HEK293 (cell line): ENCODE data around the gene MRRF.

Source experiments
- CTCF ChIA-PET: fragments of 350-600 bp; formaldehyde crosslinking; extraction: SDS; loops from one replicate; lab custom pipeline; 2021; ENCODE audit warnings: antibody characterized with exemption; lab: Yijun Ruan, JAX
- POLR2A ChIA-PET: fragments of 300-600 bp; formaldehyde crosslinking; extraction: SDS; loops from one replicate; lab custom pipeline; 2020; ENCODE audit warnings: antibody characterized with exemption, inconsistent platforms; lab: Yijun Ruan, JAX
- H3K27ac ChIP-seq: fragments of 200-500 bp; sonication (Bioruptor generic); 2 replicates; pipeline ENCODE4 v1.5.1; 2014; ENCODE audit warnings: low read depth, low read length, control low read depth, inconsistent platforms; ENCODE audit errors: extremely low read depth
- H3K36me3 ChIP-seq, 2 experiments: fragments of 200-500 bp in 1 of 2; sonication (Bioruptor generic) in 1 of 2; 1 replicate in 1 of 2; 2 replicates in 1 of 2; pipeline ENCODE4 v1.5.1; 2014 to 2017; ENCODE audit warnings: inconsistent platforms in 2 of 2, low read length in 2 of 2; ENCODE audit not compliant: control insufficient read depth in 2 of 2, insufficient read depth in 1 of 2
- H3K4me1 ChIP-seq: fragments of 200-500 bp; sonication (Bioruptor generic); 2 replicates; pipeline ENCODE4 v1.5.1; 2014; ENCODE audit warnings: mild to moderate bottlenecking, low read length, inconsistent platforms; ENCODE audit not compliant: control insufficient read depth, insufficient read depth
- H3K4me3 ChIP-seq: 2 replicates; pipeline ENCODE4 v1.5.1; 2011; ENCODE audit warnings: low read depth, mild to moderate bottlenecking, control low read depth, low read length, moderate library complexity
- H3K9me3 ChIP-seq: fragments of 200-500 bp; sonication (Bioruptor generic); 2 replicates; pipeline ENCODE4 v1.5.1; 2014; ENCODE audit warnings: low read depth, low read length, inconsistent platforms; ENCODE audit not compliant: control insufficient read depth, insufficient read depth
- BCL11B ChIP-seq: fragments of 450-650 bp; formaldehyde crosslinking; IDR thresholded peaks from 2 replicates; pipeline ENCODE4 v1.5.1; 2016; ENCODE audit warnings: low read depth, missing biosample characterization, missing genetic modification characterization
- IKZF3 ChIP-seq: fragments of 450-650 bp; IDR thresholded peaks from 2 replicates; pipeline ENCODE4 v1.5.0; 2018; ENCODE audit warnings: missing biosample characterization, mild to moderate bottlenecking, missing genetic modification characterization, moderate library complexity
- KLF9 ChIP-seq: fragments of 450-650 bp; formaldehyde crosslinking; IDR thresholded peaks from 2 replicates; pipeline ENCODE4 v1.5.1; 2016; ENCODE audit warnings: missing biosample characterization, missing genetic modification characterization, low read depth
- MZF1 ChIP-seq: fragments of 450-650 bp; formaldehyde crosslinking; IDR thresholded peaks from 2 replicates; pipeline ENCODE4 v1.5.1; 2017; ENCODE audit warnings: missing biosample characterization, missing genetic modification characterization, borderline replicate concordance
- OSR2 ChIP-seq: fragments of 450-650 bp; formaldehyde crosslinking; IDR thresholded peaks from 2 replicates; pipeline ENCODE4 v1.5.1; 2016; ENCODE audit warnings: missing biosample characterization, missing genetic modification characterization
- ZBTB17 ChIP-seq: fragments of 450-650 bp; formaldehyde crosslinking; IDR thresholded peaks from 2 replicates; pipeline ENCODE4 v1.5.1; 2016; ENCODE audit warnings: missing biosample characterization, missing genetic modification characterization
- ZNF221 ChIP-seq: fragments of 450-650 bp; formaldehyde crosslinking; IDR thresholded peaks from 2 replicates; pipeline ENCODE4 v1.5.1; 2017; ENCODE audit warnings: missing biosample characterization, missing genetic modification characterization, borderline replicate concordance
- ZNF302 ChIP-seq: fragments of 450-650 bp; formaldehyde crosslinking; IDR thresholded peaks from 2 replicates; pipeline ENCODE4 v1.5.1; 2016; ENCODE audit warnings: missing biosample characterization, missing genetic modification characterization, low read depth
- ZNF335 ChIP-seq: fragments of 450-650 bp; formaldehyde crosslinking; conservative IDR thresholded peaks from 2 replicates; pipeline ENCODE4 v1.5.1; 2016; ENCODE audit warnings: missing biosample characterization, missing genetic modification characterization
- ZNF366 ChIP-seq: fragments of 450-650 bp; formaldehyde crosslinking; conservative IDR thresholded peaks from 2 replicates; pipeline ENCODE4 v1.5.1; 2016; ENCODE audit warnings: missing biosample characterization, missing genetic modification characterization
- ZNF426 ChIP-seq: fragments of 450-650 bp; formaldehyde crosslinking; IDR thresholded peaks from 2 replicates; pipeline ENCODE4 v1.5.1; 2017; ENCODE audit warnings: missing biosample characterization, missing genetic modification characterization, mild to moderate bottlenecking, inconsistent platforms, moderate library complexity
- ZNF433 ChIP-seq: fragments of 450-650 bp; formaldehyde crosslinking; IDR thresholded peaks from 2 replicates; pipeline ENCODE4 v1.5.1; 2016; ENCODE audit warnings: missing biosample characterization, missing genetic modification characterization, low read depth
- ZNF529 ChIP-seq: fragments of 450-650 bp; formaldehyde crosslinking; IDR thresholded peaks from 2 replicates; pipeline ENCODE4 v1.5.1; 2017; ENCODE audit warnings: missing genetic modification characterization, missing biosample characterization; ENCODE audit not compliant: insufficient replicate concordance
- ZNF544 ChIP-seq: fragments of 450-650 bp; formaldehyde crosslinking; IDR thresholded peaks from 2 replicates; pipeline ENCODE4 v1.5.0; 2017; ENCODE audit warnings: missing biosample characterization, missing genetic modification characterization
- ZNF600 ChIP-seq: fragments of 450-650 bp; formaldehyde crosslinking; IDR thresholded peaks from 2 replicates; pipeline ENCODE4 v1.5.1; 2016; ENCODE audit warnings: missing biosample characterization, missing genetic modification characterization
- ZNF629 ChIP-seq: fragments of 450-650 bp; formaldehyde crosslinking; IDR thresholded peaks from 2 replicates; pipeline ENCODE4 v1.5.1; 2017; ENCODE audit warnings: missing biosample characterization, missing genetic modification characterization
- TF ChIP-seq, protein P1 (sequence below): fragments of 450-650 bp; formaldehyde crosslinking; IDR thresholded peaks from 2 replicates; pipeline ENCODE4 v1.5.0; 2017; ENCODE audit warnings: missing biosample characterization, missing genetic modification characterization, borderline replicate concordance
- TF ChIP-seq, protein P2 (sequence below): fragments of 450-650 bp; formaldehyde crosslinking; IDR thresholded peaks from 2 replicates; pipeline ENCODE4 v1.5.1; 2017; ENCODE audit warnings: missing biosample characterization, missing genetic modification characterization
- TF ChIP-seq, protein P3 (sequence below): fragments of 450-650 bp; formaldehyde crosslinking; IDR thresholded peaks from 2 replicates; pipeline ENCODE4 v1.5.1; 2016; ENCODE audit warnings: missing biosample characterization, missing genetic modification characterization
- TF ChIP-seq, protein P4 (sequence below): fragments of 450-650 bp; formaldehyde crosslinking; IDR thresholded peaks from 2 replicates; pipeline ENCODE4 v1.5.1; 2017; ENCODE audit warnings: missing biosample characterization, missing genetic modification characterization
- TF ChIP-seq, protein P5 (sequence below): fragments of 450-650 bp; formaldehyde crosslinking; IDR thresholded peaks from 2 replicates; pipeline ENCODE4 v1.5.1; 2017; ENCODE audit warnings: missing biosample characterization, missing genetic modification characterization
- TF ChIP-seq, protein P6 (sequence below): fragments of 450-650 bp; formaldehyde crosslinking; IDR thresholded peaks from 2 replicates; pipeline ENCODE4; 2016; ENCODE audit warnings: missing biosample characterization, missing genetic modification characterization

Gene MRRF

DNA sequence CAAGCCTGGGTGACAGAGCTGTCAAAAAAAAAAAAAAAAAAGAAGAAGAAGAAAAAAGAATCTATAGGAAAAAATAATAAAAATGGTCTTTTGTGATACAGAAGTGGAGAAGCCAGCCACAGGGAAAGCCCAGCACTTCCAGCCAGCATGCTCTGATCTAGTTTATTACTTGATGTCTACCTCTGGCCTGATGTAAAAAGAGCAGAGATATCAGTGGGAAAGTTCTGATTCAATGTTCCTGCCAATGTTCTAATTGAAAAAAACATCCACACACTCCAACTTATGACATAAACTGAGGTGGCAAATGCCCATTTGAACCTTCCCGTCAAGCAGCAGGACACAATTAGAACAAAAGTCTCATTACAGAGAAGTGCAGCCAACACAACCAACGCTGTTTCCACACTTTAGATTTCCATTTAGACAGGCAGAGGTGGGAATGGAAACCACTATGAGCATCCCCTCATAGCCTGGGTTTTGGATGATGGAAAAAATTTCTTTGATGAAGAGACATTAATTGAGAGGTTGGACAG lies 5.7 kb upstream of the MRRF start (continued):
- TF ChIP-seq ZNF433 (tag by site-specific recombination): no peak

DNA sequence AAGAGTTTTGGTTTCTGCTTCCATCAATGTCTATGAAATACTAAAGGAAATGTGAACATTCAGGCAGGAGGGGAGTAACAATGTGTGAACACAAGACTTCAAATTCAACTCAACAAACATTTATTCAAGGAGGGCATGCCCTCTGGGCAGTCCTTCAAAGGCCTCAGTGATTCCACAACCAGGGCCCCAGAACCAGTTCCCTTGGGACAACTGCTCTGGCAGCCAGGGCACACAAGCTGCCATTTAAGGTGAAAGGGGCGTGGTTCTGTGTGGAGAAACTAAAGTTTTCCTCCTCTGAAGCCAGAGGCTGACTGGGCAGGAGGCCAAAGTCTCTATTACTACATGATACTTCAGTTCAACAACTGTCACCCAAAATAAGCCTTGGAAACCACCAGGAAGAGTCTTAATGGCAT lies 3.2 kb upstream of the MRRF start:
- ChIA-PET POLR2A (interaction anchor here (2.1 kb wide), 1 partner anchor 9 kb away, joined by 5 read pairs; no protein-coding TSS in a partner anchor), CTCF (interaction anchor here (0.6 to 5.3 kb wide), 2 partner anchors 64 to 135 kb away, joined by 3 to 19 read pairs; no protein-coding TSS in a partner anchor)
- H3K4me3 ChIP-seq: no peak overlapping the region
- H3K36me3 ChIP-seq: peaks cover 8 to 39% of the 10 kb centered on the region in 2 experiments
- H3K4me1 ChIP-seq: peaks cover 4% of the 10 kb centered on the region
- H3K27ac ChIP-seq: peak overlapping the region; percentile 24; the same call in 1 of the 2 replicates
- no peaks in the 10 kb centered on the region for H3K9me3 ChIP-seq
- TF ChIP-seq ZNF335 (tag by site-specific recombination) (peak; percentile 55), ZNF600 (tag by site-specific recombination) (peak; percentile 61; the same call in 1 of the 2 replicates), ZNF544 (no peak), ZNF302 (no peak), KLF9 (peak; percentile 57; the same call in 1 of the 2 replicates), IKZF3 (tag by site-specific recombination) (peak; percentile 33; the same call in 1 of the 2 replicates), ZNF529 (tag by site-specific recombination) (no peak), ZBTB17 (tag by site-specific recombination) (0 out of 2 replicates have a peak, but pooled peaks have one; percentile 26), BCL11B (tag by site-specific recombination) (no peak), MZF1 (tag by site-specific recombination) (0 out of 2 replicates have a peak, but pooled peaks have one; percentile 36)
- TF ChIP-seq, protein P1, sequence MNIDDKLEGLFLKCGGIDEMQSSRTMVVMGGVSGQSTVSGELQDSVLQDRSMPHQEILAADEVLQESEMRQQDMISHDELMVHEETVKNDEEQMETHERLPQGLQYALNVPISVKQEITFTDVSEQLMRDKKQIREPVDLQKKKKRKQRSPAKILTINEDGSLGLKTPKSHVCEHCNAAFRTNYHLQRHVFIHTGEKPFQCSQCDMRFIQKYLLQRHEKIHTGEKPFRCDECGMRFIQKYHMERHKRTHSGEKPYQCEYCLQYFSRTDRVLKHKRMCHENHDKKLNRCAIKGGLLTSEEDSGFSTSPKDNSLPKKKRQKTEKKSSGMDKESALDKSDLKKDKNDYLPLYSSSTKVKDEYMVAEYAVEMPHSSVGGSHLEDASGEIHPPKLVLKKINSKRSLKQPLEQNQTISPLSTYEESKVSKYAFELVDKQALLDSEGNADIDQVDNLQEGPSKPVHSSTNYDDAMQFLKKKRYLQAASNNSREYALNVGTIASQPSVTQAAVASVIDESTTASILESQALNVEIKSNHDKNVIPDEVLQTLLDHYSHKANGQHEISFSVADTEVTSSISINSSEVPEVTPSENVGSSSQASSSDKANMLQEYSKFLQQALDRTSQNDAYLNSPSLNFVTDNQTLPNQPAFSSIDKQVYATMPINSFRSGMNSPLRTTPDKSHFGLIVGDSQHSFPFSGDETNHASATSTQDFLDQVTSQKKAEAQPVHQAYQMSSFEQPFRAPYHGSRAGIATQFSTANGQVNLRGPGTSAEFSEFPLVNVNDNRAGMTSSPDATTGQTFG (tag by site-specific recombination): no peak
- TF ChIP-seq, protein P2, sequence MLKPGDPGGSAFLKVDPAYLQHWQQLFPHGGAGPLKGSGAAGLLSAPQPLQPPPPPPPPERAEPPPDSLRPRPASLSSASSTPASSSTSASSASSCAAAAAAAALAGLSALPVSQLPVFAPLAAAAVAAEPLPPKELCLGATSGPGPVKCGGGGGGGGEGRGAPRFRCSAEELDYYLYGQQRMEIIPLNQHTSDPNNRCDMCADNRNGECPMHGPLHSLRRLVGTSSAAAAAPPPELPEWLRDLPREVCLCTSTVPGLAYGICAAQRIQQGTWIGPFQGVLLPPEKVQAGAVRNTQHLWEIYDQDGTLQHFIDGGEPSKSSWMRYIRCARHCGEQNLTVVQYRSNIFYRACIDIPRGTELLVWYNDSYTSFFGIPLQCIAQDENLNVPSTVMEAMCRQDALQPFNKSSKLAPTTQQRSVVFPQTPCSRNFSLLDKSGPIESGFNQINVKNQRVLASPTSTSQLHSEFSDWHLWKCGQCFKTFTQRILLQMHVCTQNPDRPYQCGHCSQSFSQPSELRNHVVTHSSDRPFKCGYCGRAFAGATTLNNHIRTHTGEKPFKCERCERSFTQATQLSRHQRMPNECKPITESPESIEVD: peak; percentile 81

DNA sequence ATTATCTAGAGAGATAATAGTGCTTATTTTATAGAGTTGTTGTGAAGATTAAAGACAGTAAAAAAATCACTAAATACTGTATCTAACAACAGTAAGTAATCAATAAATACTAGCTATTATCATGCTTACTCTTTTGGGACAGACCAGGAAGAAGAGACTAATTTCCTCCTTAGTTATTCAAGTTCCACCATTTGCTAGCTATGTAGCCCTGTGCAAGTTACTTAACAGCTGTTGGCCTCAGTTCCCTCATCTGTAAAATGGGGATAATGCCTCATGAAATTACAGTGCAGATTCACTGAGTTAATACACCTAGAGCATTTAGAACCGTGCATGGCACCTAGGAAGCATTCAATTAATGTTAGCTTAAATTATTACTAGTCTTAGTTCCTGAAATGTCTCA lies 2.6 kb upstream of the MRRF start:
- Histone ChIP-seq H3K4me3 (no peak overlapping the region), H3K27ac (peak overlapping the region; percentile 24; the same call in 1 of the 2 replicates), H3K4me1 (peaks cover 4% of the 10 kb centered on the region), H3K9me3 (no peaks in the 10 kb centered on the region), H3K36me3 (peaks cover 8 to 39% of the 10 kb centered on the region in 2 experiments)
- POLR2A ChIA-PET: interaction anchor here (2.1 kb wide), 1 partner anchor 10 kb away, joined by 5 read pairs; no protein-coding TSS in a partner anchor
- CTCF ChIA-PET: interaction anchor here (0.6 to 5.3 kb wide), 2 partner anchors 64 to 136 kb away, joined by 3 to 19 read pairs; no protein-coding TSS in a partner anchor
- no peak for TF ChIP-seq OSR2 (tag by site-specific recombination)
- TF ChIP-seq, protein P3, sequence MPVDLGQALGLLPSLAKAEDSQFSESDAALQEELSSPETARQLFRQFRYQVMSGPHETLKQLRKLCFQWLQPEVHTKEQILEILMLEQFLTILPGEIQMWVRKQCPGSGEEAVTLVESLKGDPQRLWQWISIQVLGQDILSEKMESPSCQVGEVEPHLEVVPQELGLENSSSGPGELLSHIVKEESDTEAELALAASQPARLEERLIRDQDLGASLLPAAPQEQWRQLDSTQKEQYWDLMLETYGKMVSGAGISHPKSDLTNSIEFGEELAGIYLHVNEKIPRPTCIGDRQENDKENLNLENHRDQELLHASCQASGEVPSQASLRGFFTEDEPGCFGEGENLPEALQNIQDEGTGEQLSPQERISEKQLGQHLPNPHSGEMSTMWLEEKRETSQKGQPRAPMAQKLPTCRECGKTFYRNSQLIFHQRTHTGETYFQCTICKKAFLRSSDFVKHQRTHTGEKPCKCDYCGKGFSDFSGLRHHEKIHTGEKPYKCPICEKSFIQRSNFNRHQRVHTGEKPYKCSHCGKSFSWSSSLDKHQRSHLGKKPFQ: no peak
- no peak for TF ChIP-seq ZNF629
- TF ChIP-seq ZNF366 (tag by site-specific recombination): no peak
- TF ChIP-seq, protein P4, sequence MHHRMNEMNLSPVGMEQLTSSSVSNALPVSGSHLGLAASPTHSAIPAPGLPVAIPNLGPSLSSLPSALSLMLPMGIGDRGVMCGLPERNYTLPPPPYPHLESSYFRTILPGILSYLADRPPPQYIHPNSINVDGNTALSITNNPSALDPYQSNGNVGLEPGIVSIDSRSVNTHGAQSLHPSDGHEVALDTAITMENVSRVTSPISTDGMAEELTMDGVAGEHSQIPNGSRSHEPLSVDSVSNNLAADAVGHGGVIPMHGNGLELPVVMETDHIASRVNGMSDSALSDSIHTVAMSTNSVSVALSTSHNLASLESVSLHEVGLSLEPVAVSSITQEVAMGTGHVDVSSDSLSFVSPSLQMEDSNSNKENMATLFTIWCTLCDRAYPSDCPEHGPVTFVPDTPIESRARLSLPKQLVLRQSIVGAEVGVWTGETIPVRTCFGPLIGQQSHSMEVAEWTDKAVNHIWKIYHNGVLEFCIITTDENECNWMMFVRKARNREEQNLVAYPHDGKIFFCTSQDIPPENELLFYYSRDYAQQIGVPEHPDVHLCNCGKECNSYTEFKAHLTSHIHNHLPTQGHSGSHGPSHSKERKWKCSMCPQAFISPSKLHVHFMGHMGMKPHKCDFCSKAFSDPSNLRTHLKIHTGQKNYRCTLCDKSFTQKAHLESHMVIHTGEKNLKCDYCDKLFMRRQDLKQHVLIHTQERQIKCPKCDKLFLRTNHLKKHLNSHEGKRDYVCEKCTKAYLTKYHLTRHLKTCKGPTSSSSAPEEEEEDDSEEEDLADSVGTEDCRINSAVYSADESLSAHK (tag by site-specific recombination): no peak
- no peak for TF ChIP-seq ZNF221 (tag by site-specific recombination)
- TF ChIP-seq, protein P5, sequence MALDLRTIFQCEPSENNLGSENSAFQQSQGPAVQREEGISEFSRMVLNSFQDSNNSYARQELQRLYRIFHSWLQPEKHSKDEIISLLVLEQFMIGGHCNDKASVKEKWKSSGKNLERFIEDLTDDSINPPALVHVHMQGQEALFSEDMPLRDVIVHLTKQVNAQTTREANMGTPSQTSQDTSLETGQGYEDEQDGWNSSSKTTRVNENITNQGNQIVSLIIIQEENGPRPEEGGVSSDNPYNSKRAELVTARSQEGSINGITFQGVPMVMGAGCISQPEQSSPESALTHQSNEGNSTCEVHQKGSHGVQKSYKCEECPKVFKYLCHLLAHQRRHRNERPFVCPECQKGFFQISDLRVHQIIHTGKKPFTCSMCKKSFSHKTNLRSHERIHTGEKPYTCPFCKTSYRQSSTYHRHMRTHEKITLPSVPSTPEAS (tag by site-specific recombination): no peak
- TF ChIP-seq, protein P6, sequence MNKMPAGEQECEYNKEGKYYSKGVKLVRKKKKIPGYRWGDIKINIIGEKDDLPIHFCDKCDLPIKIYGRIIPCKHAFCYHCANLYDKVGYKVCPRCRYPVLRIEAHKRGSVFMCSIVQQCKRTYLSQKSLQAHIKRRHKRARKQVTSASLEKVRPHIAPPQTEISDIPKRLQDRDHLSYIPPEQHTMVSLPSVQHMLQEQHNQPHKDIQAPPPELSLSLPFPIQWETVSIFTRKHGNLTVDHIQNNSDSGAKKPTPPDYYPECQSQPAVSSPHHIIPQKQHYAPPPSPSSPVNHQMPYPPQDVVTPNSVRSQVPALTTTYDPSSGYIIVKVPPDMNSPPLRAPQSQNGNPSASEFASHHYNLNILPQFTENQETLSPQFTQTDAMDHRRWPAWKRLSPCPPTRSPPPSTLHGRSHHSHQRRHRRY: no peak
- TF ChIP-seq BCL11B (tag by site-specific recombination): no peak
- TF ChIP-seq ZNF426 (tag by site-specific recombination): no peak
